Activated naive CD4-positive, alpha-beta T cell treated with anti-CD3 and anti-CD28 coated beads for 36 hours (primary cell): ENCODE data around the gene CDC16. TPM values are rescaled to one million over a fixed set of nuclear protein-coding genes. Genes with fewer than 3 reads are reported as not detected.

ENCODE experiments used
- CTCF ChIA-PET: fragments of 350-600 bp; sonication (Branson Sonifier 250); formaldehyde crosslinking; loops from one replicate; lab custom pipeline; 2021; ENCODE audit warnings: antibody characterized with exemption; lab: Charles Lee
- DNase-seq: peaks from one replicate; pipeline ENCODE4 v3.0.0-alpha.2; 2020
- H3K27ac Mint-ChIP-seq: one replicate; pipeline ENCODE4 v1.8.0; 2021; ENCODE audit warnings: mild to moderate bottlenecking, mixed read lengths
- H3K27me3 Mint-ChIP-seq: one replicate; pipeline ENCODE4 v1.8.0; 2021; ENCODE audit warnings: low read depth, mixed read lengths
- H3K36me3 Mint-ChIP-seq: one replicate; pipeline ENCODE4 v1.8.0; 2021; ENCODE audit warnings: low read depth, mixed read lengths
- H3K4me1 Mint-ChIP-seq: one replicate; pipeline ENCODE4 v1.8.0; 2021; ENCODE audit warnings: low read depth, mixed read lengths
- H3K4me3 Mint-ChIP-seq: one replicate; pipeline ENCODE4 v1.8.0; 2021; ENCODE audit warnings: mild to moderate bottlenecking, moderate library complexity, mixed read lengths
- H3K9me3 Mint-ChIP-seq: one replicate; pipeline ENCODE4 v1.8.0; 2021; ENCODE audit warnings: mixed read lengths
- intact Hi-C: fragments of 100-400 bp; cut with micrococcal nuclease; formaldehyde crosslinking; loops from one replicate; pipeline ENCODE4 v1.15.1; 2023
- total RNA-seq, 2 experiments: library from RNA; stranded (reverse); gene quantifications; one replicate each; pipeline ENCODE4 v1.2.3, GENCODE V29; 2021

Gene CDC16
- total RNA-seq, 2 experiments from 2014 or later: 67.2 to 69.5 TPM

- no peak overlapping the region for H3K27ac Mint-ChIP-seq
These were observed 4.6 kb upstream of the CDC16 start for GRCh38 chr13:114230117-114230516.

DNA sequence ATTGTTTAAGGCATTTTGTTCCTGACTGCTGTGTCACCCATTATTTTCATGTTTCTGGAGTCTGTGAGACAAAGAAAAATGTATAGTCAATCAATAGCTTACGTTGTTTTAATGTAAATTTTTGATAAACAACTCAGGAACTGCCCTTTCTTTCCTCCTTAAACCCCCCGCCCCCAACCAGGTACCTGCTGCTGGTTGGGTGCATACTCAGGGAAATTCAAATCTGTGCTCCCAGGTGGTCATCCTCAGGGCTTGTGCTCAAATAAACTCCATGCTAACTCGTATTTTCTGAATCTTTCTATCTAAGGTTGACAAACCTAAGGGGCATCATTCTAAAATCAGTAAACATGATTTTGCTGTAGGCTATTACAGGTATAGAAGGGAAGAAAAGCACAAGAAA lies 4.1 kb upstream of the CDC16 start:
- Mint-ChIP-seq H3K4me3 (no peak overlapping the region), H3K27ac (no peak overlapping the region), H3K9me3 (no peaks in the 10 kb centered on the region), H3K27me3 (no peaks in the 10 kb centered on the region), H3K4me1 (peaks cover 34% of the 10 kb centered on the region), H3K36me3 (peaks cover 3% of the 10 kb centered on the region)
- intact Hi-C loops: no loop called here
- DNase-seq: no peak
- CTCF ChIA-PET: interaction anchor here (1.1 kb wide), 1 partner anchor 118 kb away, joined by 3 read pairs; no protein-coding TSS in a partner anchor

More at GRCh38 chr13:114230117-114230516, 4.6 kb upstream of the CDC16 start:
- Mint-ChIP-seq H3K4me1 (peaks cover 33% of the 10 kb centered on the region), H3K27me3 (no peaks in the 10 kb centered on the region), H3K4me3 (peak overlapping the region; percentile 2), H3K36me3 (no peaks in the 10 kb centered on the region), H3K9me3 (no peaks in the 10 kb centered on the region)
- no peak for DNase-seq
- intact Hi-C loops: no loop called here
- CTCF ChIA-PET: interaction anchor here (1.1 kb wide), 1 partner anchor 117 kb away, joined by 3 read pairs; no protein-coding TSS in a partner anchor

- intact Hi-C loops: no loop called here
- DNase-seq: no peak
- Mint-ChIP-seq H3K27ac (no peak overlapping the region), H3K9me3 (no peaks in the 10 kb centered on the region), H3K36me3 (peaks cover 9% of the 10 kb centered on the region), H3K4me1 (peaks cover 32% of the 10 kb centered on the region), H3K27me3 (no peaks in the 10 kb centered on the region), H3K4me3 (no peak overlapping the region)
- CTCF ChIA-PET: no interaction called here
These were observed 2.8 kb upstream of the CDC16 start for GRCh38 chr13:114231886-114232285.

GRCh38 chr13:114234266-114234644 lies 442 bp upstream of the CDC16 start:
- H3K4me1 Mint-ChIP-seq: peaks cover 35% of the 10 kb centered on the region
- H3K9me3 Mint-ChIP-seq: no peaks in the 10 kb centered on the region
- peaks cover 24% of the 10 kb centered on the region for H3K36me3 Mint-ChIP-seq
- CTCF ChIA-PET: no interaction called here
- no peaks in the 10 kb centered on the region for H3K27me3 Mint-ChIP-seq
- peak overlapping the region; percentile 83 for H3K27ac Mint-ChIP-seq
- no peak for DNase-seq
- peak overlapping the region; percentile 81 for H3K4me3 Mint-ChIP-seq
- intact Hi-C loops: loop anchor here (1.0 kb wide), 1 partner anchor 80 kb away; the partner anchor contains the start of gene CHAMP1

GRCh38 chr13:114235697-114236096 lies 1.0 kb downstream of the CDC16 start:
- Mint-ChIP-seq H3K4me3 (peak overlapping the region; percentile 81), H3K36me3 (peaks cover 26% of the 10 kb centered on the region), H3K27me3 (no peaks in the 10 kb centered on the region), H3K27ac (peak overlapping the region; percentile 76), H3K4me1 (peaks cover 27% of the 10 kb centered on the region), H3K9me3 (no peaks in the 10 kb centered on the region)
- intact Hi-C loops: loop anchor here (1.0 kb wide), 1 partner anchor 45 kb away; no protein-coding TSS in a partner anchor
- no peak for DNase-seq
- CTCF ChIA-PET: interaction anchor here (1.1 kb wide), 1 partner anchor 10 kb away, joined by 4 read pairs; no protein-coding TSS in a partner anchor

DNA sequence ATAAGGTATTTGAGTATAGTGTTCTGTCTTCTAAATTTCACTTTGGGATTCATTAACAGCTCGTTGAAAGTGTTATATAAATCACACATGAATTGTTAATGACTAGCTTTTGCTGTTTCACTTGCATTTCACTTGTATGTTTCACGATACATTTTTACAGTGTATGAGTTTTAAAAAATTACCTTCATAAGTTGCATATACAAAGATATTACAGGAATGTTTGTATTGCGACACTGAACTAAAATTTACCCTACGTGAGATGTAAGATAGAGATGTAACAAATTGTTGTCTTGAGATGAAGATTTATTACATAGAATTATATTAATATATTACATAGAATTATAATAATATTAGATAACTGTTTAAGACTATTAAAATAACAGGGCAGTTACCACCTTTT lies 1.5 kb downstream of the CDC16 start:
- H3K4me1 Mint-ChIP-seq: peaks cover 25% of the 10 kb centered on the region
- no peaks in the 10 kb centered on the region for H3K27me3 Mint-ChIP-seq
- H3K27ac Mint-ChIP-seq: no peak overlapping the region
- no peak for DNase-seq
- CTCF ChIA-PET: interaction anchor here (0.7 to 1.1 kb wide), 3 partner anchors 10 to 99 kb away, joined by 4 read pairs; no protein-coding TSS in a partner anchor
- peak overlapping the region; percentile 81 for H3K4me3 Mint-ChIP-seq
- H3K9me3 Mint-ChIP-seq: no peaks in the 10 kb centered on the region
- H3K36me3 Mint-ChIP-seq: peaks cover 29% of the 10 kb centered on the region
- intact Hi-C loops: no loop called here

- peaks cover 40% of the 10 kb centered on the region for H3K36me3 Mint-ChIP-seq
- H3K27me3 Mint-ChIP-seq: no peaks in the 10 kb centered on the region
- no peak for DNase-seq
- CTCF ChIA-PET: interaction anchor here (0.6 kb wide), 1 partner anchor 265 kb away, joined by 3 read pairs; no protein-coding TSS in a partner anchor
- no peaks in the 10 kb centered on the region for H3K9me3 Mint-ChIP-seq
- peaks cover 25% of the 10 kb centered on the region for H3K4me1 Mint-ChIP-seq
- intact Hi-C loops: no loop called here
- H3K27ac Mint-ChIP-seq: no peak overlapping the region
- no peak overlapping the region for H3K4me3 Mint-ChIP-seq
These were observed 2.9 kb downstream of the CDC16 start for GRCh38 chr13:114237415-114238112.

GRCh38 chr13:114241918-114242317 lies 7.2 kb downstream of the CDC16 start:
- intact Hi-C loops: no loop called here
- H3K36me3 Mint-ChIP-seq: peaks cover 56% of the 10 kb centered on the region
- DNase-seq: no peak
- H3K4me1 Mint-ChIP-seq: peaks cover 7% of the 10 kb centered on the region
- no peaks in the 10 kb centered on the region for H3K27me3 Mint-ChIP-seq
- H3K27ac Mint-ChIP-seq: no peak overlapping the region
- CTCF ChIA-PET: interaction anchor here (0.6 kb wide), 1 partner anchor 22 kb away, joined by 3 read pairs; no protein-coding TSS in a partner anchor
- no peaks in the 10 kb centered on the region for H3K9me3 Mint-ChIP-seq
- no peak overlapping the region for H3K4me3 Mint-ChIP-seq

- no peaks in the 10 kb centered on the region for H3K9me3 Mint-ChIP-seq
- no peak overlapping the region for H3K27ac Mint-ChIP-seq
- CTCF ChIA-PET: no interaction called here
- intact Hi-C loops: no loop called here
- H3K4me3 Mint-ChIP-seq: no peak overlapping the region
- DNase-seq: no peak
- no peaks in the 10 kb centered on the region for H3K4me1 Mint-ChIP-seq
- H3K27me3 Mint-ChIP-seq: no peaks in the 10 kb centered on the region
- H3K36me3 Mint-ChIP-seq: peaks cover 56% of the 10 kb centered on the region
These were observed 9.3 kb downstream of the CDC16 start for GRCh38 chr13:114243971-114244370.

DNA sequence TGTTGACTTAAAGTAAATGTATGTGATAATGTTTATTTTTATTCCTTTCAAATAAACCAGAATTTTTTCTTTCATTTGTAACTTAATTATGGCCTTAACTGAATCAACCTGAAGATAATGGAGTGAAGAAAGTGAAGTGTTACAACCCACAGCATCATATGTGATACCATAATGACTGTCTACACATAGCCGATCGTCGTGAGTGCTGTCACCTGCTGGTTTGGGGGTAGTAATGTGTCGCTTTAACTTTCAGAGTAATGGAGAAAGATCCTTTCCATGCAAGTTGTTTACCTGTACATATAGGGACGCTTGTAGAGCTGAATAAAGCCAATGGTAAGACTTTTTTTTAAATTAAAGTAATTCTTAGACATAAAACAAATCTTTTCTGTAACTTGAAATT lies 9.9 kb downstream of the CDC16 start:
- no peaks in the 10 kb centered on the region for H3K27me3 Mint-ChIP-seq
- H3K36me3 Mint-ChIP-seq: peaks cover 52% of the 10 kb centered on the region
- intact Hi-C loops: no loop called here
- DNase-seq: no peak
- no peaks in the 10 kb centered on the region for H3K4me1 Mint-ChIP-seq
- H3K27ac Mint-ChIP-seq: no peak overlapping the region
- CTCF ChIA-PET: no interaction called here
- no peak overlapping the region for H3K4me3 Mint-ChIP-seq
- no peaks in the 10 kb centered on the region for H3K9me3 Mint-ChIP-seq

- Mint-ChIP-seq H3K27ac (no peak overlapping the region), H3K36me3 (peaks cover 41% of the 10 kb centered on the region), H3K4me1 (no peaks in the 10 kb centered on the region), H3K27me3 (no peaks in the 10 kb centered on the region), H3K9me3 (no peaks in the 10 kb centered on the region), H3K4me3 (no peak overlapping the region)
- intact Hi-C loops: no loop called here
- CTCF ChIA-PET: interaction anchor here (1.7 kb wide), 1 partner anchor 31 kb away, joined by 3 read pairs; no protein-coding TSS in a partner anchor
- no peak for DNase-seq
These were observed 13.3 kb downstream of the CDC16 start for GRCh38 chr13:114248011-114248410.

DNA sequence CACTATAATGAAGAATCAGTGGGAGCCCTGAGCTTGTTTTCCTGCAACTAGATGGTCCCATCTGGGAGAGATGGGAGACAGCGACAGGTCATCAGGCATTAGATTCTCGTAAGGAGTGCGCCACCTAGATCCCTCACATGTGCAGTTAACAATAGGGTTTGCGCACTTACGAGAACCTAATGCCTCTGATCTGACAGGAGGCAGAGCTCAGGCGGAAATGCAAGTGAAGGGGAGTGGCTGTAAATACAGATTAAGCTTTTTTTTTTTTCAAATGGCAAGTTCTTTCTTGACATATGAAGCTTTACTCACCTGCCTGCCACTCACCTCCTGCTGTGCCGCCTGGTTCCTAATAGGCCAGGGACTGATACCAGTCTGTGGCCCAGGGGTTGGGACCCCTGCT lies 14.4 kb downstream of the CDC16 start:
- no peaks in the 10 kb centered on the region for H3K9me3 Mint-ChIP-seq
- H3K36me3 Mint-ChIP-seq: peaks cover 38% of the 10 kb centered on the region
- no peak overlapping the region for H3K4me3 Mint-ChIP-seq
- H3K27ac Mint-ChIP-seq: no peak overlapping the region
- intact Hi-C loops: no loop called here
- no peaks in the 10 kb centered on the region for H3K4me1 Mint-ChIP-seq
- H3K27me3 Mint-ChIP-seq: no peaks in the 10 kb centered on the region
- no peak for DNase-seq
- CTCF ChIA-PET: interaction anchor here (0.6 to 1.7 kb wide), 3 partner anchors 30 to 427 kb away, joined by 3 to 7 read pairs (median 3); no protein-coding TSS in a partner anchor
